CD4-positive, alpha-beta T cell treated with Interleukin-21 for 1 hour (primary cell): Measurements from ENCODE around the gene SLC16A3.

Source experiments
- DNase-seq: peaks from one replicate; pipeline ENCODE4 v3.0.0-alpha.2; 2020

Gene SLC16A3

GRCh38 chr17:82269882-82270500, 41.1 kb downstream of the SLC16A3 start:
- no peak for DNase-seq

- no peak for DNase-seq
Observed at GRCh38 chr17:82270651-82271050, 41.8 kb downstream of the SLC16A3 start.

GRCh38 chr17:82271401-82271800, 42.6 kb downstream of the SLC16A3 start:
- DNase-seq, result no peak

GRCh38 chr17:82272495-82273326, 43.9 kb downstream of the SLC16A3 start:
- DNase-seq, result peak; percentile 57

GRCh38 chr17:82273327-82274133, 44.7 kb downstream of the SLC16A3 start, which contains the start of gene CSNK1D:
CSNK1D (minus strand) TSS chr17:82273700; CDS start chr17:82273381, 319 bp downstream.
- peak; percentile 91 for DNase-seq

GRCh38 chr17:82274134-82275020, 45.5 kb downstream of the SLC16A3 start:
- DNase-seq, result no peak

- DNase-seq, result no peak
Observed at GRCh38 chr17:82275326-82275725, 46.5 kb downstream of the SLC16A3 start.

GRCh38 chr17:82276938-82277337, 48.1 kb downstream of the SLC16A3 start:
- no peak for DNase-seq

- DNase-seq, result no peak
Observed at GRCh38 chr17:82277851-82278250, 49.0 kb downstream of the SLC16A3 start.

GRCh38 chr17:82278308-82278707, 49.5 kb downstream of the SLC16A3 start:
- DNase-seq, result no peak

GRCh38 chr17:82278786-82279391, 50.0 kb downstream of the SLC16A3 start:
- DNase-seq, result no peak

- no peak for DNase-seq
Observed at GRCh38 chr17:82280537-82280936, 51.7 kb downstream of the SLC16A3 start.

GRCh38 chr17:82281076-82281475, 52.2 kb downstream of the SLC16A3 start:
- no peak for DNase-seq

GRCh38 chr17:82281502-82282238, 52.8 kb downstream of the SLC16A3 start:
- DNase-seq, result no peak

- DNase-seq, result no peak
Observed at GRCh38 chr17:82282239-82283207, 53.7 kb downstream of the SLC16A3 start.

- no peak for DNase-seq
Observed at GRCh38 chr17:82283208-82283749, 54.4 kb downstream of the SLC16A3 start.

- no peak for DNase-seq
Observed at GRCh38 chr17:82285141-82285540, 56.3 kb downstream of the SLC16A3 start.

GRCh38 chr17:82287013-82287867, 58.4 kb downstream of the SLC16A3 start:
- no peak for DNase-seq
